Omental fat pad (tissue), 4 donors: ENCODE results near the gene LRG1. TPM values are rescaled to one million over a fixed set of nuclear protein-coding genes. Genes with fewer than 3 reads are reported as not detected.
A peak's percentile ranks its signal among the peaks of the same experiment; 100 is the strongest.

Experiments
- ATAC-seq: fragments of 150-250 bp; one replicate; pipeline ENCODE4 v1.9.1; 2016; ENCODE audit warnings: mild to moderate bottlenecking, moderate library complexity; ENCODE audit not compliant: low FRiP score
- DNase-seq: peaks from one replicate; pipeline ENCODE4 v3.0.0-alpha.2; 2019; ENCODE audit warnings: low spot score
- CTCF ChIP-seq, 3 donors: fragments of 450-650 bp; IDR thresholded peaks; one replicate each; pipeline ENCODE4 v1.5.1; 2016 to 2017; ENCODE audit warnings: antibody characterized with exemption in 3 of 3, mild to moderate bottlenecking in 3 of 3, moderate library complexity in 2 of 3
- total RNA-seq, 4 donors: library from RNA; depleted of rRNA; stranded (reverse); fragments of >200 nt; gene quantifications; one replicate each; pipeline ENCODE4 v1.1.0, GENCODE V29; 2016

The LRG1 gene
- total RNA-seq, 4 donors from 2014 or later, result 1.4 to 22.6 (median 5.4) TPM

GRCh38 chr19:4519521-4520277, 20.1 kb downstream of the LRG1 start:
- DNase-seq, result no peak
- no peak for ATAC-seq
- no peak for TF ChIP-seq CTCF (IDR thresholded peaks at IDR 0.05)

- DNase-seq (no peak), ATAC-seq (no peak)
- no peak for TF ChIP-seq CTCF (IDR thresholded peaks at IDR 0.05)
These were observed 20.7 kb downstream of the LRG1 start for GRCh38 chr19:4519172-4519496.

GRCh38 chr19:4518345-4519171, 21.3 kb downstream of the LRG1 start, which contains the start of gene PLIN4:
Gene PLIN4 (minus strand): TSS chr19:4518486. CDS start chr19:4518272, 214 bp downstream.
- no peak for TF ChIP-seq CTCF (IDR thresholded peaks at IDR 0.05)
- no peak for DNase-seq
- peak; percentile 78 for ATAC-seq

GRCh38 chr19:4517451-4518057, 22.3 kb downstream of the LRG1 start:
- no peak for ATAC-seq
- no peak for TF ChIP-seq CTCF (IDR thresholded peaks at IDR 0.05)
- DNase-seq, result no peak

GRCh38 chr19:4516939-4517300, 22.9 kb downstream of the LRG1 start:
- no peak for ATAC-seq
- DNase-seq, result no peak
- TF ChIP-seq CTCF (IDR thresholded peaks at IDR 0.05), result no peak

GRCh38 chr19:4516199-4516938, 23.5 kb downstream of the LRG1 start:
- TF ChIP-seq CTCF (IDR thresholded peaks at IDR 0.05), result no peak
- DNase-seq (no peak), ATAC-seq (no peak)
